PFSK-1 (cell line): ENCODE data around the gene PM20D2.

Experiments
- FOXP2 ChIP-seq: optimal IDR thresholded peaks from 2 replicates; pipeline ENCODE3; 2011; ENCODE audit warnings: borderline replicate concordance, control low read depth, inconsistent platforms; ENCODE audit not compliant: insufficient read depth; ENCODE audit errors: extremely low read length, extremely low read depth
- POLR2AphosphoS5 ChIP-seq: IDR thresholded peaks from 2 replicates; pipeline ENCODE4 v1.6.1; 2012; ENCODE audit warnings: low read depth, mild to moderate bottlenecking, control low read depth, low read length, moderate library complexity
- SIN3A ChIP-seq: IDR thresholded peaks from 2 replicates; pipeline ENCODE4 v1.6.1; 2012; ENCODE audit warnings: mild to moderate bottlenecking, low read length, moderate library complexity, borderline replicate concordance; ENCODE audit not compliant: insufficient read depth
- TAF1 ChIP-seq: IDR thresholded peaks from 2 replicates; pipeline ENCODE4 v1.6.1; 2012; ENCODE audit warnings: low read length, control low read depth, borderline replicate concordance; ENCODE audit not compliant: insufficient read depth
- TF ChIP-seq, protein P1 (sequence below), 2 experiments: IDR thresholded peaks; 2 replicates each; pipeline versions ENCODE4 v1.6.1 to v1.8.0; 2011 to 2012; ENCODE audit warnings: low read depth in 2 of 2, low read length in 2 of 2, control low read depth in 1 of 2, inconsistent platforms in 1 of 2, mild to moderate bottlenecking in 1 of 2, moderate library complexity in 1 of 2; ENCODE audit not compliant: insufficient read depth in 1 of 2

The PM20D2 gene

DNA sequence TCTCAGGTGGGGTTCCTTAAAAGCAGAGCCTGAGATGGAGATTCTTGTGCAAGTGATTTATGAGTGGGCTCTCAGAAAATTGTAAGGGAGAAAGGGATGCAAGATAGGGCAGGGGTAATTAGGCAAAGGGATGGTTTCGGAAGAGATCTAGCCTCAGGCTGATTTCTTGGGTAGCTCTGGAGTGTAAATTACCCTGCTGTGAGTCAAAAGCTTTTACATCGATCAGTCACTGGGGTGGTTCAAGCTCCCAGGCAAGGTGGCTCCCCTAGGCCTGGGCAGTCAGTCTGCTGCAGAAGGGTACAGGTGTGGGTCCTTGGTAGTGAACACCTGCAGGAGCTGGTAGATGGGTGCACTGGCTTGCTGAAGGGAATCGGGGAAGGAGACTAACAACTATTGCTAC, 11.1 kb upstream of the PM20D2 start:
- TF ChIP-seq SIN3A: no peak

DNA sequence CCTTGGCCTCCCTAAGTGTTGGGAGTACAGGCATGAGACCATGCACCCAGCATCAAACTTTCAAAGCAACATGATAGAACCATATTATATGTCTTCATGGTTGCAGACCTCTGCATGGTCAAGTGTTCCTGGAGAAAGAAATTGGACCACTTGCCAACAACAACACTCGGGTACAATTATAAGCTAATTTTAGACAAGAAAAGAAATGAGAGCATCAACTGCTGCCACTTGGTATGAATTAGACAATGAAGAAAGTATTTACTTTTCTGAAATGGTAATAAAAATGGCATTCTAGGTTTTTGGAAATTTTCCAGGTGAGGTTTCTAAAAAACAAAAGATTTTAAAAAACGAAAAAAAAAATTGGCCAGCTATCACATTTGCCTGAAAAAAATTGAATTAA, 7.7 kb upstream of the PM20D2 start:
- no peak for TF ChIP-seq POLR2AphosphoS5
- TF ChIP-seq TAF1: no peak
- TF ChIP-seq, protein P1, sequence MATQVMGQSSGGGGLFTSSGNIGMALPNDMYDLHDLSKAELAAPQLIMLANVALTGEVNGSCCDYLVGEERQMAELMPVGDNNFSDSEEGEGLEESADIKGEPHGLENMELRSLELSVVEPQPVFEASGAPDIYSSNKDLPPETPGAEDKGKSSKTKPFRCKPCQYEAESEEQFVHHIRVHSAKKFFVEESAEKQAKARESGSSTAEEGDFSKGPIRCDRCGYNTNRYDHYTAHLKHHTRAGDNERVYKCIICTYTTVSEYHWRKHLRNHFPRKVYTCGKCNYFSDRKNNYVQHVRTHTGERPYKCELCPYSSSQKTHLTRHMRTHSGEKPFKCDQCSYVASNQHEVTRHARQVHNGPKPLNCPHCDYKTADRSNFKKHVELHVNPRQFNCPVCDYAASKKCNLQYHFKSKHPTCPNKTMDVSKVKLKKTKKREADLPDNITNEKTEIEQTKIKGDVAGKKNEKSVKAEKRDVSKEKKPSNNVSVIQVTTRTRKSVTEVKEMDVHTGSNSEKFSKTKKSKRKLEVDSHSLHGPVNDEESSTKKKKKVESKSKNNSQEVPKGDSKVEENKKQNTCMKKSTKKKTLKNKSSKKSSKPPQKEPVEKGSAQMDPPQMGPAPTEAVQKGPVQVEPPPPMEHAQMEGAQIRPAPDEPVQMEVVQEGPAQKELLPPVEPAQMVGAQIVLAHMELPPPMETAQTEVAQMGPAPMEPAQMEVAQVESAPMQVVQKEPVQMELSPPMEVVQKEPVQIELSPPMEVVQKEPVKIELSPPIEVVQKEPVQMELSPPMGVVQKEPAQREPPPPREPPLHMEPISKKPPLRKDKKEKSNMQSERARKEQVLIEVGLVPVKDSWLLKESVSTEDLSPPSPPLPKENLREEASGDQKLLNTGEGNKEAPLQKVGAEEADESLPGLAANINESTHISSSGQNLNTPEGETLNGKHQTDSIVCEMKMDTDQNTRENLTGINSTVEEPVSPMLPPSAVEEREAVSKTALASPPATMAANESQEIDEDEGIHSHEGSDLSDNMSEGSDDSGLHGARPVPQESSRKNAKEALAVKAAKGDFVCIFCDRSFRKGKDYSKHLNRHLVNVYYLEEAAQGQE (IDR thresholded peaks at IDR 0.05; ENCODE audit: insufficient read depth in 1 of 2, low read depth in 2 of 2, low read length in 2 of 2): no peak
- no peak for TF ChIP-seq SIN3A
- TF ChIP-seq FOXP2: no peak

DNA sequence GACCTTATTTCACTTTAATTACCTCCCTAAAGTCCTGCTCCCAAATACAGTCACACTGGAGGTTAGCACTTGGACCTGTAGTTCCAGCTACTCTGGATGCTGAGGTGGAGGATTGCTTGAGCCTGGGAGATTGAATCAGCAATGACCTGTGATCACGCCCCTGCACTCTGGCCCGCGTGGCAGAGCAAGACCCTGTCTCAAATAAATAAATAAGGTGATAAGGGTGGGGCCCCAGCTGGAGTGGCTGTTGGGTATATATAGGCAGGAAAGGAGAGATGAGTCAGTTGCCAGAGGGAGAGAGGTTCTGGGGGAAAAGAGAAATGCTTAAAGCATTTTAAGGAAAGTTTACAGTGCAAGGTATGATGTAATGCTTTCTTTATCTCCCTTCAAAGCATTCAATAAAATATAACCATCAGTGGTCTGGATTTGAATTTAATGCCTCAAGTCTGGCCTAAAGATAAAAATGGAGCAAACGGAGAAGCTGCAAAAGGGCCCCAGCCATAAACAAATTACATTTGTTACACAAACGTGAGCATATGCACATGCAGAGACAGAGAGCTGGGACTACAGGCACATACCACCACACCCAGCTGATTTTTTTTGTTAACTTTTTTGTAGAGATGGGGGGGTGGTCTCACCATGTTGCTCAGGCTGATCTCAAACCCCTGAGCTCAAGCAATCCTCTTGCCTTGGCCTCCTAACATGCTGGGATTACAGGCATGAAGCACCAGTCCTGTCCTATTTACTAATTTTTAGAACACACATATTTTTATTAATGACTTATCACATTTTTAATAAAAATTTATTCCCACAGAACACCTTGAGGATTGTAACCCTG, 6.1 kb upstream of the PM20D2 start:
- TF ChIP-seq, protein P1 (IDR thresholded peaks at IDR 0.05; ENCODE audit: insufficient read depth in 1 of 2, low read depth in 2 of 2, low read length in 2 of 2): no peak
- TF ChIP-seq TAF1 (no peak), SIN3A (no peak), FOXP2 (no peak), POLR2AphosphoS5 (no peak)

DNA sequence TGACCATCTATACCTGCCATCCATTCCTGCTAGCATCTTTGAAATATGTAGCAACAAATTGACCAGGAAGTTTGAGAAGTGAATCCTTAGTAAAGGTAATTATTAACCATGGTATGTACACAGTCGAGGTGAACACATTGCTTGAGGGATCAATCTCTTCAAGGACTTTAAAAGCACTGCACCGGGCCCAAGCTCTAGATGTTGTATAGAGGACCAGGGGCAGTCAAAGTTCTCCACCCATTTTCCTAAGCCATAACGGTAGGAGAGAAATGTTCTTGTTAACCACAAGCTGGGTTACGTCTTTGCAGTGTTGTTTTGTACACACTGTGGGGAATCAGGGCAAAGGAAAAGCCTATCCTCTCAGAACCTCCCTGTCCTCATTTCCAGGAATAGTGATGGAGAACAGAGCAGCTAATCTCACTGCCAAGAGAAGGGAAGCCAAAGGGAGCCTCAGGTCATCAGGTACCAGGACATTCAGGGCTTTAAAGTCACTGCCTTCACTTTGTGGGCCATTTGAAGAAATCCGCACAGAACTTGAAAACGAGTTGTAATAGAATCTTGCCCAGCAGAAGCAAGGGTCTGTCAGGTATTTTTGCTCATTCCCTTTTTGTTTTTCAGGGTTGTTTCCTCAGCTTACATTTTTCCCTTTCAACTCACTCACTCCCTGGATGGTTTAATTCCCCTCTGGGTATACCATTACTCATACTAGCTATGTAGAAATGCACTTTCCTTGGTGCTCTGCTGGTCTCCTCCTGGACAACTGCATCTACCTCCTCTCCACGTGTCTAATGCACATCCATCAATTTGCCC, 5.3 kb upstream of the PM20D2 start:
- TF ChIP-seq POLR2AphosphoS5: no peak
- TF ChIP-seq, protein P1 (IDR thresholded peaks at IDR 0.05; ENCODE audit: insufficient read depth in 1 of 2, low read depth in 2 of 2, low read length in 2 of 2): no peak
- no peak for TF ChIP-seq SIN3A
- no peak for TF ChIP-seq FOXP2
- TF ChIP-seq TAF1: no peak

DNA sequence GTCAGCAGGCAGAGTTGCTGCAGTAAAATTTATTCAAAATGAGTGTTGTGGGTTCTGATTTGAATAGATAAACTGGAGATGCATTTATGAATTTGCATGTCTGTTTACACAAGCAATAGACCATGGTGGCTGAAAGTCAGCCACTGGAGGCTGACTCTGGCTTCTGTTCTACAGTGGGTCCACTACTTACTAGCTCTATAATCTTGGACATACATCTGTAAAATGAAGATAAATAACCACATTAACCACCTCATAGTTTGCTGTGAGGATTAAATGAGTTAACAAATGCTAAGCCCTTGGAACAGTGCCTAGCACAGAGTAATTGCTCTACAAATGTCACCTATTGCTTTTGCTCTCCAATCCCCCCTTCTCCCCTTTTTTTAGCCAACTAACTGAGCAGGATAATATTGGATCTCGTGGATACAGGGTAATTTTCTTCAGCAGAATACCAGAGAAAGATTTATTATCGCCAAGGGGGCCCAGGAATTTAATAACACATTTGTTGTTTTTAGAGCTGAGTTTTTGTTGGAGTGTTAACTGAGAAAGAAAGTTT, 1.4 kb upstream of the PM20D2 start:
- TF ChIP-seq POLR2AphosphoS5 (no peak), TAF1 (no peak), SIN3A (no peak), FOXP2 (no peak)
- TF ChIP-seq, protein P1 (IDR thresholded peaks at IDR 0.05; ENCODE audit: insufficient read depth in 1 of 2, low read depth in 2 of 2, low read length in 2 of 2): no peak
